B cell (primary cell): ENCODE measurements around the gene DPP10. TPM values are rescaled to one million over a fixed set of nuclear protein-coding genes. Genes with fewer than 3 reads are reported as not detected.
A peak's percentile ranks its signal among the peaks of the same experiment; 100 is the strongest.

ENCODE experiments used
- ATAC-seq: fragments of 200-7000 bp; cut with Tn5 transposase; one replicate; pipeline ENCODE4 v1.10.0; 2021; ENCODE audit warnings: low read depth, mild to moderate bottlenecking, moderate number of reproducible peaks, moderate library complexity
- CTCF ChIA-PET: fragments of 350-600 bp; sonication (Branson Sonifier 250); formaldehyde crosslinking; loops from one replicate; lab custom pipeline; 2021; ENCODE audit warnings: antibody characterized with exemption, inconsistent platforms; lab: Charles Lee
- POLR2A ChIA-PET: fragments of 350-600 bp; sonication (Branson Sonifier 250); formaldehyde crosslinking; loops from one replicate; lab custom pipeline; 2021; ENCODE audit warnings: antibody characterized with exemption; lab: Charles Lee
- DNase-seq: peaks from one replicate; pipeline ENCODE4 v3.0.0; 2013
- H2AFZ ChIP-seq: 2 replicates; pipeline ENCODE4 v1.6.1; 2012; ENCODE audit warnings: mild to moderate bottlenecking, low read depth, low read length; ENCODE audit not compliant: insufficient read depth, poor library complexity, severe bottlenecking
- H3K27ac ChIP-seq, 2 donors: 1 replicate in 1 of 2; 2 replicates in 1 of 2; pipeline ENCODE4 v1.5.1; 2012 to 2013; ENCODE audit warnings: low read length in 2 of 2, mild to moderate bottlenecking in 2 of 2, moderate library complexity in 1 of 2
- H3K27me3 ChIP-seq, 4 experiments: fragments of 200-600 bp in 1 of 4; sonication (generic) in 1 of 4; replicated peaks in 1 of 4; 1 replicate in 2 of 4; 2 replicates in 2 of 4; pipeline versions ENCODE4 v1.6.1 to v1.7.0; 2013 to 2016; ENCODE audit warnings: low read length in 3 of 4, mild to moderate bottlenecking in 2 of 4, mixed read lengths in 1 of 4, moderate library complexity in 1 of 4; ENCODE audit not compliant: insufficient read depth in 4 of 4, control insufficient read depth in 3 of 4; ENCODE audit errors: control extremely low read depth in 1 of 4
- H3K36me3 ChIP-seq, 2 experiments: replicated peaks in 1 of 2; 1 replicate in 1 of 2; 2 replicates in 1 of 2; pipeline versions ENCODE4 v1.6.1 to v1.7.1; 2013; ENCODE audit warnings: low read length in 1 of 2; ENCODE audit not compliant: insufficient read depth in 2 of 2, control insufficient read depth in 1 of 2; ENCODE audit errors: control extremely low read depth in 1 of 2, extremely low read depth in 1 of 2
- H3K4me1 ChIP-seq, 2 donors: fragments of 200-600 bp in 1 of 2; sonication (generic) in 1 of 2; 1 replicate in 1 of 2; 2 replicates in 1 of 2; pipeline versions ENCODE4 v1.5.1 to v1.6.1; 2013 to 2017; ENCODE audit warnings: low read length in 2 of 2; ENCODE audit not compliant: control insufficient read depth in 2 of 2, insufficient read depth in 2 of 2
- H3K4me2 ChIP-seq: replicated peaks from 2 replicates; pipeline ENCODE3; 2012; ENCODE audit warnings: mild to moderate bottlenecking, low read depth, low read length; ENCODE audit not compliant: poor library complexity, severe bottlenecking
- H3K4me3 ChIP-seq, 5 experiments: fragments of 200-600 bp in 1 of 5; sonication (generic) in 1 of 5; 1 replicate in 3 of 5; 2 replicates in 2 of 5; pipeline versions ENCODE4 v1.5.1 to v1.7.0; 2011 to 2016; ENCODE audit warnings: low read length in 4 of 5, mild to moderate bottlenecking in 4 of 5, low read depth in 2 of 5, control low read depth in 1 of 5, moderate library complexity in 1 of 5; ENCODE audit not compliant: insufficient read depth in 1 of 5; ENCODE audit errors: control extremely low read depth in 1 of 5, extremely low read depth in 1 of 5
- H3K79me2 ChIP-seq: fragments of 200-600 bp; sonication (generic); one replicate; pipeline ENCODE4 v1.6.0; 2016; ENCODE audit warnings: low read length; ENCODE audit not compliant: control insufficient read depth, insufficient read depth
- H3K9ac ChIP-seq: fragments of 200-600 bp; sonication (generic); 2 replicates; pipeline ENCODE4 v1.6.1; 2017; ENCODE audit warnings: mild to moderate bottlenecking, low read length, moderate library complexity
- H3K9me3 ChIP-seq, 3 donors: one replicate each; pipeline versions ENCODE4 v1.6.1 to v1.7.1; 2013; ENCODE audit warnings: low read length in 2 of 3; ENCODE audit not compliant: control insufficient read depth in 2 of 3, insufficient read depth in 1 of 3; ENCODE audit errors: control extremely low read depth in 1 of 3
- H4K20me1 ChIP-seq: 2 replicates; pipeline ENCODE4 v1.6.0; 2012; ENCODE audit warnings: mild to moderate bottlenecking, low read length; ENCODE audit not compliant: insufficient read depth, control insufficient read depth, poor library complexity, severe bottlenecking
- H3K27ac Mint-ChIP-seq: one replicate; pipeline ENCODE4 v1.8.0; 2021; ENCODE audit warnings: mixed read lengths
- H3K27me3 Mint-ChIP-seq: one replicate; pipeline ENCODE4 v1.8.0; 2021; ENCODE audit warnings: mixed read lengths
- H3K4me1 Mint-ChIP-seq: one replicate; pipeline ENCODE4 v1.8.0; 2021; ENCODE audit warnings: mixed read lengths
- H3K4me3 Mint-ChIP-seq: one replicate; pipeline ENCODE4 v1.8.0; 2021; ENCODE audit warnings: mixed read lengths
- H3K9me3 Mint-ChIP-seq: one replicate; pipeline ENCODE4 v1.8.0; 2022; ENCODE audit warnings: mixed read lengths; ENCODE audit not compliant: insufficient read depth
- CTCF ChIP-seq: fragments of 200-600 bp; IDR thresholded peaks from one replicate; pipeline ENCODE4 v1.8.0; 2022; ENCODE audit warnings: antibody characterized with exemption, mild to moderate bottlenecking
- EZH2 ChIP-seq: IDR thresholded peaks from 2 replicates; pipeline ENCODE4 v1.6.1; 2012; ENCODE audit warnings: borderline replicate concordance, low read depth, mild to moderate bottlenecking, moderate library complexity, low read length; ENCODE audit not compliant: insufficient read depth, poor library complexity, severe bottlenecking
- WGBS: methylation state at CpG from one replicate; pipeline ENCODE4 v1.1.5; 2013; ENCODE audit warnings: missing lambda C conversion rate; ENCODE audit not compliant: insufficient coverage; 5-methylcytosine and 5-hydroxymethylcytosine counted together
- intact Hi-C: fragments of 100-400 bp; cut with micrococcal nuclease; formaldehyde crosslinking; loops from one replicate; pipeline ENCODE4 v1.10.0; 2022
- polyA plus RNA-seq: library from polyadenylated mRNA; depleted of rRNA; stranded (reverse); fragments of >200 nt; gene quantifications from 2 replicates; pipeline ENCODE4 v1.2.3, GENCODE V29; 2012
- total RNA-seq, 2 donors: library from RNA; stranded (reverse); fragments of 120-200 nt in 1 of 2; gene quantifications; 1 replicate in 1 of 2; 2 replicates in 1 of 2; pipeline versions ENCODE4 v1.2.3 to v1.2.4, GENCODE V29; 2013 to 2022

The DPP10 gene
- total and polyA plus RNA-seq, 2 donors (not counting 1 experiment from before 2014, with no cell fraction given): not detected

GRCh38 chr2:114661971-114662939, 219.8 kb downstream of the DPP10 start:
- Histone ChIP-seq H4K20me1 (no peaks in the 10 kb centered on the region), H2AFZ (peak overlapping the region; percentile 60), H3K27ac (no peak overlapping the region), H3K4me1 (peaks cover 0 to 7% of the 10 kb centered on the region in 2 donors), H3K27me3 (peaks cover 0 to 16% (median 8%) of the 10 kb centered on the region in 4 experiments), H3K79me2 (no peaks in the 10 kb centered on the region), H3K4me2 (peak overlapping the region; percentile 53), H3K9me3 (peaks cover 0 to 10% (median 0%) of the 10 kb centered on the region in 3 donors), H3K36me3 (no peaks in the 10 kb centered on the region), H3K9ac (peak overlapping the region; percentile 23), H3K4me3 (peak overlapping the region; percentile 4 to 46 (median 28))
- peaks cover 17% of the 10 kb centered on the region for H3K27me3 Mint-ChIP-seq
- DNase-seq: no peak
- peaks cover 4% of the 10 kb centered on the region for H3K4me1 Mint-ChIP-seq
- ChIA-PET CTCF (no interaction called here), POLR2A (no interaction called here)
- H3K4me3 Mint-ChIP-seq: peak overlapping the region; percentile 74
- H3K9me3 Mint-ChIP-seq: no peaks in the 10 kb centered on the region
- no peak for ATAC-seq
- 34% methylated on average over 63 of the region's 67 CpGs for WGBS
- TF ChIP-seq CTCF: no peak
- no peak for TF ChIP-seq EZH2
- intact Hi-C loops: no loop called here
- H3K27ac Mint-ChIP-seq: no peak overlapping the region

- Histone ChIP-seq H3K9me3 (peaks cover 0 to 3% (median 0%) of the 10 kb centered on the region in 3 donors), H3K79me2 (no peaks in the 10 kb centered on the region), H3K36me3 (no peaks in the 10 kb centered on the region), H3K4me3 (no peak overlapping the region), H3K4me2 (no peak overlapping the region), H3K27me3 (no peaks in the 10 kb centered on the region), H3K9ac (no peak overlapping the region), H4K20me1 (no peaks in the 10 kb centered on the region), H2AFZ (no peak overlapping the region), H3K4me1 (no peaks in the 10 kb centered on the region), H3K27ac (no peak overlapping the region)
- no peaks in the 10 kb centered on the region for H3K9me3 Mint-ChIP-seq
- H3K27me3 Mint-ChIP-seq: peaks cover 2% of the 10 kb centered on the region
- CTCF ChIA-PET: no interaction called here
- no peaks in the 10 kb centered on the region for H3K4me1 Mint-ChIP-seq
- no peak for TF ChIP-seq CTCF
- TF ChIP-seq EZH2: no peak
- no peak overlapping the region for H3K4me3 Mint-ChIP-seq
- DNase-seq (no peak), ATAC-seq (no peak)
- no peak overlapping the region for H3K27ac Mint-ChIP-seq
- intact Hi-C loops: no loop called here
- POLR2A ChIA-PET: interaction anchor here (0.7 kb wide), 1 partner anchor 21 kb away, joined by 5 read pairs; no protein-coding TSS in a partner anchor
These were observed 226.0 kb downstream of the DPP10 start for GRCh38 chr2:114668415-114668814.
